HepG2 (cell line): Measurements from ENCODE around the gene PMM2. TPM values are rescaled to one million over a fixed set of nuclear protein-coding genes. Genes with fewer than 3 reads are reported as not detected.

ENCODE experiments used
- ATAC-seq: fragments of 200-7000 bp; cut with Tn5 transposase; 3 replicates; pipeline ENCODE4 v1.9.1; 2020; ENCODE audit warnings: mild to moderate bottlenecking, moderate library complexity
- BruUV-seq: library from RNA; stranded (reverse); fragments of 400-500 nt; replicated peaks from 2 replicates; lab custom pipeline; 2021; lab: Mats Ljungman, UMichigan
- CTCF ChIA-PET: fragments of 300-600 bp; formaldehyde crosslinking; extraction: SDS; loops from one replicate; lab custom pipeline; 2021; ENCODE audit warnings: low total read pairs, inconsistent platforms, low intra/inter-chr PET ratio; lab: Yijun Ruan, JAX
- POLR2A ChIA-PET: fragments of 350-600 bp; sonication (Branson Sonifier 250); formaldehyde crosslinking; loops from one replicate; lab custom pipeline; 2020; ENCODE audit warnings: antibody characterized with exemption, inconsistent platforms; lab: Yijun Ruan, JAX
- DNase-seq: peaks from one replicate; pipeline ENCODE4 v3.0.0-alpha.2; 2015; ENCODE audit warnings: low spot score
- FAIRE-seq: peaks from 3 replicates; lab custom pipeline; 2011; peaks lifted over from hg19 to GRCh38; lab: Jason Lieb, UNC
- H2AFZ ChIP-seq: one replicate; pipeline ENCODE4 v1.6.1; 2011; ENCODE audit warnings: low read length, inconsistent platforms
- H3K27ac ChIP-seq: fragments of 300-600 bp; 3 replicates; pipeline ENCODE4 v1.8.0; 2011; ENCODE audit warnings: mixed run types, mild to moderate bottlenecking, mixed read lengths, low read length, inconsistent platforms; ENCODE audit not compliant: insufficient read depth; ENCODE audit errors: extremely low read length
- H3K27me3 ChIP-seq, 2 experiments: fragments of 200-600 bp in 1 of 2; 2 replicates in 1 of 2; 3 replicates in 1 of 2; pipeline versions ENCODE4 v1.6.0 to v1.8.0; 2011; ENCODE audit warnings: low read length in 2 of 2, mild to moderate bottlenecking in 2 of 2, moderate library complexity in 2 of 2, inconsistent platforms in 1 of 2; ENCODE audit not compliant: insufficient read depth in 2 of 2, control insufficient read depth in 1 of 2
- H3K36me3 ChIP-seq, 2 experiments: fragments of 200-600 bp in 1 of 2; replicated peaks in 1 of 2; 2 replicates in 1 of 2; 3 replicates in 1 of 2; pipeline versions ENCODE4 v1.5.1 to v1.8.0; 2011; ENCODE audit warnings: low read length in 2 of 2, inconsistent platforms in 1 of 2; ENCODE audit not compliant: insufficient read depth in 2 of 2, control insufficient read depth in 1 of 2
- H3K4me1 ChIP-seq: 2 replicates; pipeline ENCODE4 v1.5.1; 2012; ENCODE audit warnings: low read length, inconsistent platforms; ENCODE audit not compliant: insufficient read depth
- H3K4me2 ChIP-seq: 2 replicates; pipeline ENCODE4 v1.6.0; 2011; ENCODE audit warnings: low read depth, low read length, inconsistent platforms
- H3K4me3 ChIP-seq, 3 experiments: fragments of 200-600 bp in 1 of 3; sonication (generic), shearing (Covaris generic) in 1 of 3; replicated peaks in 1 of 3; 2 replicates each; pipeline ENCODE4 v1.5.1; 2011 to 2016; ENCODE audit warnings: low read length in 3 of 3, inconsistent platforms in 2 of 3, low read depth in 2 of 3, mild to moderate bottlenecking in 2 of 3, control low read depth in 1 of 3, mixed read lengths in 1 of 3; ENCODE audit not compliant: insufficient read depth in 1 of 3
- H3K79me2 ChIP-seq: one replicate; pipeline ENCODE4 v1.6.1; 2011; ENCODE audit warnings: low read length, inconsistent platforms; ENCODE audit not compliant: insufficient read depth
- H3K9ac ChIP-seq: 2 replicates; pipeline ENCODE4 v1.6.0; 2011; ENCODE audit warnings: mild to moderate bottlenecking, low read depth, low read length, inconsistent platforms; ENCODE audit not compliant: insufficient read depth
- H3K9me3 ChIP-seq: 2 replicates; pipeline ENCODE4 v1.5.1; 2012; ENCODE audit warnings: mild to moderate bottlenecking, low read length
- H4K20me1 ChIP-seq: 2 replicates; pipeline ENCODE4 v1.6.0; 2011; ENCODE audit warnings: inconsistent platforms, mild to moderate bottlenecking, low read length, moderate library complexity; ENCODE audit not compliant: insufficient read depth
- AGO2 ChIP-seq: fragments of 200-400 bp; formaldehyde crosslinking; optimal IDR thresholded peaks from 2 replicates; pipeline ENCODE3; 2017; ENCODE audit warnings: mild to moderate bottlenecking, low read depth, low read length, moderate library complexity
- CAMTA2 ChIP-seq: sonication (generic); formaldehyde crosslinking; IDR thresholded peaks from 2 replicates; pipeline ENCODE4 v1.4.0; 2020; ENCODE audit warnings: mild to moderate bottlenecking, missing genetic modification reagents, borderline replicate concordance
- NFYC ChIP-seq: IDR thresholded peaks from 2 replicates; pipeline ENCODE4 v1.6.1; 2016; ENCODE audit warnings: missing genetic modification reagents, missing compliant biosample characterization
- POLR2G ChIP-seq: fragments of 200-400 bp; formaldehyde crosslinking; IDR thresholded peaks from 2 replicates; pipeline ENCODE4 v1.6.1; 2018; ENCODE audit warnings: mild to moderate bottlenecking, low read depth, low read length, moderate library complexity
- REL ChIP-seq: sonication (generic); formaldehyde crosslinking; conservative IDR thresholded peaks from 2 replicates; pipeline ENCODE4 v1.8.0; 2022; ENCODE audit warnings: mild to moderate bottlenecking, missing genetic modification reagents, moderate library complexity
- RFX3 ChIP-seq: IDR thresholded peaks from 2 replicates; pipeline ENCODE4 v1.6.1; 2016; ENCODE audit warnings: missing biosample characterization, missing genetic modification reagents
- TBP ChIP-seq: sonication (generic); formaldehyde crosslinking; IDR thresholded peaks from 2 replicates; pipeline ENCODE4 v1.5.0; 2020; ENCODE audit warnings: missing genetic modification reagents
- ZFY ChIP-seq: sonication (generic); formaldehyde crosslinking; IDR thresholded peaks from 2 replicates; pipeline ENCODE4 v1.4.0; 2020; ENCODE audit warnings: missing genetic modification reagents
- ZNF598 ChIP-seq: sonication (generic); formaldehyde crosslinking; IDR thresholded peaks from 2 replicates; pipeline ENCODE4 v1.5.1; 2020; ENCODE audit warnings: mild to moderate bottlenecking, missing genetic modification reagents, borderline replicate concordance
- ZNF768 ChIP-seq: sonication (generic); formaldehyde crosslinking; IDR thresholded peaks from 2 replicates; pipeline ENCODE4 v1.4.0; 2020; ENCODE audit warnings: missing genetic modification reagents
- WGBS: methylation state at CpG from one replicate; pipeline ENCODE4 v1.1.6; 2017; ENCODE audit warnings: low lambda C conversion rate; 5-methylcytosine and 5-hydroxymethylcytosine counted together
- in situ Hi-C: cut with HindIII; loops from 2 replicates; pipeline ENCODE4 v1.10.0; 2017; ENCODE audit warnings: low pct_unique_long_range_greater_than_20kb; ENCODE audit not compliant: extremely low pct_ligation_motif_present
- intact Hi-C: fragments of 100-400 bp; cut with micrococcal nuclease; formaldehyde crosslinking; loops from one replicate; pipeline ENCODE4 v1.10.0; 2022; ENCODE audit not compliant: unreplicated experiment
- polyA plus RNA-seq, 8 experiments: library from polyadenylated mRNA; depleted of rRNA in 3 of 8; stranded (reverse) in 7 of 8; unstranded in 1 of 8; fragments of >200 nt; fragmentation: Illumina TruSeq in 4 of 8; extraction: Trizol in 4 of 8; gene quantifications; 2 replicates each; pipeline versions ENCODE4 v1.2.1 to v1.2.3, GENCODE V29; 2011 to 2016; ENCODE audit warnings: low read depth in 4 of 8, missing spikeins in 1 of 8, mixed read lengths in 1 of 8; ENCODE audit not compliant: insufficient read depth in 1 of 8
- total RNA-seq, 5 experiments: library from RNA; depleted of rRNA; stranded (reverse); fragments of >200 nt; fragmentation: Illumina TruSeq; extraction: Trizol; gene quantifications; 2 replicates each; pipeline ENCODE4 v1.2.3, GENCODE V29; 2016; ENCODE audit warnings: low read depth in 1 of 5
- TF ChIP-seq, protein P1 (sequence below): sonication (generic); formaldehyde crosslinking; conservative IDR thresholded peaks from 2 replicates; pipeline ENCODE4 v1.4.0; 2020; ENCODE audit warnings: mild to moderate bottlenecking, missing genetic modification reagents, moderate library complexity
- TF ChIP-seq, protein P2 (sequence below), 2 experiments: fragments of 450-650 bp in 1 of 2; sonication (generic) in 1 of 2; formaldehyde crosslinking; IDR thresholded peaks; 2 replicates each; pipeline versions ENCODE4 v1.5.0 to v1.8.0; 2020 to 2022; ENCODE audit warnings: mild to moderate bottlenecking in 1 of 2, missing genetic modification reagents in 1 of 2
- TF ChIP-seq, protein P3 (sequence below): sonication (generic); formaldehyde crosslinking; IDR thresholded peaks from 2 replicates; pipeline ENCODE4 v1.4.0; 2020; ENCODE audit warnings: missing genetic modification reagents
- TF ChIP-seq, protein P4 (sequence below): sonication (generic); formaldehyde crosslinking; IDR thresholded peaks from 2 replicates; pipeline ENCODE4 v1.4.0; 2020; ENCODE audit warnings: missing genetic modification reagents

PMM2 gene
- total and polyA plus RNA-seq, 2 of the 13 experiments (the other 11 are each of a cell fraction or from before 2014, with no cell fraction given) = 52.2 to 93.7 TPM

DNA sequence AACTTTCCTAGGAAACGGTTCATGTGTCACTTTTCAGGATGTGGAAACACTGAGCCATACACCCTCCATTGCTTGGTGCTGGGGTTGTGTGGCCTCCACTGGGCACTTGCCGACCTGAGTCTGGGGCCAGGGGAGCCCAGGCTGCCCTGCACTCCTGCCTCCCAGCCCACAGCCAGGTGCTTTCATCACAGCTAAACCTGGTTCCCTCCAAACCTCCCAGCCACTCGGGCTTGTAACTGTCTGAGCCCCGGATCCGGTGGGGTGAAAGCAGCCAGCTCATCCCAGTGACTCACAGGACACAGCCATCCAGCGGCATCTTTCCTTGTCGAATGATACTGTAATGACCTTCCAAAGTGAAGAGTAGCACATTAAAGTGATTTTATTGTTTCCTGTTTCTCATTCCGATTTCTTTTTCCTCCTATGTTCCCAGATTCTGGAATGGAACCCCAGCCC, 51.3 kb downstream of the PMM2 start (continued):
- TF ChIP-seq RFX3 (CRISPR knock-in tag) (no peak), NFYC (CRISPR knock-in tag) (no peak), ZFY (CRISPR knock-in tag) (peak; percentile 28; the same call in 1 of the 2 replicates), POLR2G (0 out of 2 replicates have a peak, but pooled peaks have one; percentile 15)
- TF ChIP-seq, protein P1, sequence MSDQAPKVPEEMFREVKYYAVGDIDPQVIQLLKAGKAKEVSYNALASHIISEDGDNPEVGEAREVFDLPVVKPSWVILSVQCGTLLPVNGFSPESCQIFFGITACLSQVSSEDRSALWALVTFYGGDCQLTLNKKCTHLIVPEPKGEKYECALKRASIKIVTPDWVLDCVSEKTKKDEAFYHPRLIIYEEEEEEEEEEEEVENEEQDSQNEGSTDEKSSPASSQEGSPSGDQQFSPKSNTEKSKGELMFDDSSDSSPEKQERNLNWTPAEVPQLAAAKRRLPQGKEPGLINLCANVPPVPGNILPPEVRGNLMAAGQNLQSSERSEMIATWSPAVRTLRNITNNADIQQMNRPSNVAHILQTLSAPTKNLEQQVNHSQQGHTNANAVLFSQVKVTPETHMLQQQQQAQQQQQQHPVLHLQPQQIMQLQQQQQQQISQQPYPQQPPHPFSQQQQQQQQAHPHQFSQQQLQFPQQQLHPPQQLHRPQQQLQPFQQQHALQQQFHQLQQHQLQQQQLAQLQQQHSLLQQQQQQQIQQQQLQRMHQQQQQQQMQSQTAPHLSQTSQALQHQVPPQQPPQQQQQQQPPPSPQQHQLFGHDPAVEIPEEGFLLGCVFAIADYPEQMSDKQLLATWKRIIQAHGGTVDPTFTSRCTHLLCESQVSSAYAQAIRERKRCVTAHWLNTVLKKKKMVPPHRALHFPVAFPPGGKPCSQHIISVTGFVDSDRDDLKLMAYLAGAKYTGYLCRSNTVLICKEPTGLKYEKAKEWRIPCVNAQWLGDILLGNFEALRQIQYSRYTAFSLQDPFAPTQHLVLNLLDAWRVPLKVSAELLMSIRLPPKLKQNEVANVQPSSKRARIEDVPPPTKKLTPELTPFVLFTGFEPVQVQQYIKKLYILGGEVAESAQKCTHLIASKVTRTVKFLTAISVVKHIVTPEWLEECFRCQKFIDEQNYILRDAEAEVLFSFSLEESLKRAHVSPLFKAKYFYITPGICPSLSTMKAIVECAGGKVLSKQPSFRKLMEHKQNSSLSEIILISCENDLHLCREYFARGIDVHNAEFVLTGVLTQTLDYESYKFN (CRISPR knock-in tag) = no peak

DNA sequence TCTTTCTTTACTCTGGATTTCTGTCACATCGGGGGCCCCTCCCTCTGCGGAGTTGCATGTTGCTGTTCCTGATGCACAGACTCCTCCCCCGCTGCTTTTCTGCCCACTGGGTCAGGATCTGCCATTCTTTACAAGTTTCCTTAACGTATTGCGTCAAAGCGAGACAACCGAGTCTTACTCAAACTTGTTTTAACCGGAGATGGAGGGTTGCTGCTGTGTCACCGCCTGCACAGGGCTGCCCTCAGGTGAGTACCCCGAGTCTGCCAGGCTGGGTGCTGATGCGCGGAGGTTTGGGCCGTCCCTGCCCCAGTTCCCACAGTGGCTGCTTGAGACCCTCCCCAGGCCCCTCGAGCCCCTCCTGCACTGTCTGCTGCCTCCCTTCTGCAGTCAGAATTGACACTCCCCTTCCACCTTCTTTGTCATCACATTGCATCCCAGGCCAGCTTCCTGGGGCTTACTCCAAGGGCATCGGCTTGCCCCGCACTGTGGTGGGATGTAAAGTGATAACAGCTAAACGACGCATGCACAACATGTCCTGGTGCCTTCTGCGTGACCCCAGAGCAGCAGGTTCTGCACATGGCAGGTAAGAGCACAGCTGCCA, 51.9 kb downstream of the PMM2 start:
- ATAC-seq = peak; percentile 2
- peaks cover 50 to 84% of the 10 kb centered on the region in 2 experiments for H3K36me3 ChIP-seq
- H3K4me1 ChIP-seq = peaks cover 31% of the 10 kb centered on the region
- intact Hi-C loops (loop anchor here (2.0 to 5.0 kb wide), 2 partner anchors 17 to 187 kb away; no protein-coding TSS in a partner anchor), in situ Hi-C loops (no loop called here)
- peaks cover 75% of the 10 kb centered on the region for H4K20me1 ChIP-seq
- peak overlapping the region; percentile 44 for H3K27ac ChIP-seq
- FAIRE-seq = no peak
- H2AFZ ChIP-seq = no peak overlapping the region
- no peak overlapping the region for H3K4me2 ChIP-seq
- H3K27me3 ChIP-seq = no peaks in the 10 kb centered on the region
- H3K4me3 ChIP-seq = no peak overlapping the region
- CTCF ChIA-PET = no interaction called here
- BruUV-seq = no TSS peak
- no peak for DNase-seq
- H3K9ac ChIP-seq = no peak overlapping the region
- peaks cover 17% of the 10 kb centered on the region for H3K79me2 ChIP-seq
- 91% methylated on average over 19 of the region's 19 CpGs for WGBS
- no peaks in the 10 kb centered on the region for H3K9me3 ChIP-seq
- POLR2A ChIA-PET = interaction anchor here (0.6 to 7.5 kb wide), 8 partner anchors 11 to 174 kb away, joined by 3 to 105 read pairs (median 7); partner anchors contain the start of gene CARHSP1
- TF ChIP-seq, protein P2, sequence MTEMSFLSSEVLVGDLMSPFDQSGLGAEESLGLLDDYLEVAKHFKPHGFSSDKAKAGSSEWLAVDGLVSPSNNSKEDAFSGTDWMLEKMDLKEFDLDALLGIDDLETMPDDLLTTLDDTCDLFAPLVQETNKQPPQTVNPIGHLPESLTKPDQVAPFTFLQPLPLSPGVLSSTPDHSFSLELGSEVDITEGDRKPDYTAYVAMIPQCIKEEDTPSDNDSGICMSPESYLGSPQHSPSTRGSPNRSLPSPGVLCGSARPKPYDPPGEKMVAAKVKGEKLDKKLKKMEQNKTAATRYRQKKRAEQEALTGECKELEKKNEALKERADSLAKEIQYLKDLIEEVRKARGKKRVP (CRISPR knock-in tag; IDR thresholded peaks at IDR 0.05) = 0 out of 4 replicates have a peak, but pooled peaks of 1 of the 2 experiments have one; percentile 7
- TF ChIP-seq TBP (CRISPR knock-in tag) (no peak), REL (peak; percentile 71; the same call in 1 of the 2 replicates), POLR2G (peak; percentile 37), ZNF768 (CRISPR knock-in tag) (peak; percentile 21; the same call in 1 of the 2 replicates), CAMTA2 (CRISPR knock-in tag) (peak; percentile 39; the same call in 1 of the 2 replicates), ZNF598 (CRISPR knock-in tag) (no peak), AGO2 (peak; percentile 93)
- TF ChIP-seq, protein P3, sequence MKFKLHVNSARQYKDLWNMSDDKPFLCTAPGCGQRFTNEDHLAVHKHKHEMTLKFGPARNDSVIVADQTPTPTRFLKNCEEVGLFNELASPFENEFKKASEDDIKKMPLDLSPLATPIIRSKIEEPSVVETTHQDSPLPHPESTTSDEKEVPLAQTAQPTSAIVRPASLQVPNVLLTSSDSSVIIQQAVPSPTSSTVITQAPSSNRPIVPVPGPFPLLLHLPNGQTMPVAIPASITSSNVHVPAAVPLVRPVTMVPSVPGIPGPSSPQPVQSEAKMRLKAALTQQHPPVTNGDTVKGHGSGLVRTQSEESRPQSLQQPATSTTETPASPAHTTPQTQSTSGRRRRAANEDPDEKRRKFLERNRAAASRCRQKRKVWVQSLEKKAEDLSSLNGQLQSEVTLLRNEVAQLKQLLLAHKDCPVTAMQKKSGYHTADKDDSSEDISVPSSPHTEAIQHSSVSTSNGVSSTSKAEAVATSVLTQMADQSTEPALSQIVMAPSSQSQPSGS (CRISPR knock-in tag) = no peak
- TF ChIP-seq, protein P4, sequence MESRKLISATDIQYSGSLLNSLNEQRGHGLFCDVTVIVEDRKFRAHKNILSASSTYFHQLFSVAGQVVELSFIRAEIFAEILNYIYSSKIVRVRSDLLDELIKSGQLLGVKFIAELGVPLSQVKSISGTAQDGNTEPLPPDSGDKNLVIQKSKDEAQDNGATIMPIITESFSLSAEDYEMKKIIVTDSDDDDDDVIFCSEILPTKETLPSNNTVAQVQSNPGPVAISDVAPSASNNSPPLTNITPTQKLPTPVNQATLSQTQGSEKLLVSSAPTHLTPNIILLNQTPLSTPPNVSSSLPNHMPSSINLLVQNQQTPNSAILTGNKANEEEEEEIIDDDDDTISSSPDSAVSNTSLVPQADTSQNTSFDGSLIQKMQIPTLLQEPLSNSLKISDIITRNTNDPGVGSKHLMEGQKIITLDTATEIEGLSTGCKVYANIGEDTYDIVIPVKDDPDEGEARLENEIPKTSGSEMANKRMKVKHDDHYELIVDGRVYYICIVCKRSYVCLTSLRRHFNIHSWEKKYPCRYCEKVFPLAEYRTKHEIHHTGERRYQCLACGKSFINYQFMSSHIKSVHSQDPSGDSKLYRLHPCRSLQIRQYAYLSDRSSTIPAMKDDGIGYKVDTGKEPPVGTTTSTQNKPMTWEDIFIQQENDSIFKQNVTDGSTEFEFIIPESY (CRISPR knock-in tag) = no peak
